Right cardiac atrium (tissue), 5 donors: ENCODE measurements around the gene THPO. TPM values are rescaled to one million over a fixed set of nuclear protein-coding genes. Genes with fewer than 3 reads are reported as not detected.

Experiments used
- ATAC-seq, 2 donors: fragments of 200-7000 bp; cut with Tn5 transposase; one replicate each; pipeline versions ENCODE4 v1.8.0 to v1.9.1; 2020; ENCODE audit warnings: moderate library complexity in 2 of 2, mild to moderate bottlenecking in 1 of 2
- DNase-seq, 3 donors: peaks; one replicate each; pipeline ENCODE4 v3.0.0-alpha.2; 2020
- H3K27ac ChIP-seq: one replicate; pipeline ENCODE4 v1.5.1; 2013; ENCODE audit warnings: mild to moderate bottlenecking, low read length, control low read depth, moderate library complexity
- H3K27me3 ChIP-seq: one replicate; pipeline ENCODE4 v1.6.1; 2013; ENCODE audit not compliant: control insufficient read depth, insufficient read depth
- H3K4me1 ChIP-seq: one replicate; pipeline ENCODE4 v1.6.1; 2013; ENCODE audit warnings: low read length; ENCODE audit not compliant: control insufficient read depth, insufficient read depth
- H3K4me3 ChIP-seq: one replicate; pipeline ENCODE4 v1.5.1; 2013; ENCODE audit warnings: low read length, control low read depth
- H3K9me3 ChIP-seq: one replicate; pipeline ENCODE4 v1.6.1; 2013; ENCODE audit warnings: low read length; ENCODE audit not compliant: control insufficient read depth
- WGBS: extraction: QIAGEN DNeasy Blood & Tissue Kit; methylation state at CpG from one replicate; pipeline ENCODE4 v1.1.7; 2013; 5-methylcytosine and 5-hydroxymethylcytosine counted together
- intact Hi-C, 4 donors: fragments of 100-400 bp; cut with DNase I; formaldehyde crosslinking; loops; one replicate each; pipeline versions ENCODE4 v1.11.0 to v1.14.0; 2022 to 2023
- polyA plus RNA-seq: library from polyadenylated mRNA; stranded (reverse); fragments of 200-250 nt; gene quantifications from one replicate; pipeline ENCODE4 v1.2.3, GENCODE V29; 2013
- total RNA-seq, 4 donors: library from RNA; stranded (reverse); fragmentation: NEBNext Ultra II Directional; extraction: Animal tissue kit (Norgen Biotek cat#: 25700); gene quantifications; one replicate each; pipeline ENCODE4 v1.2.1, GENCODE V29; 2021
- donor health status: healthy with polysubstance abuse.
- donor health status: DM: no; HTN: yes; CAD: no.
- donor health status: DM: no; HTN: no; CAD: no.
- donor health status: DM: no; HTN: yes; CAD: no; lungs with severe emphysema.
- donor health status: DM: yes; HTN: yes; CAD: no.

THPO gene
- total and polyA plus RNA-seq, 5 donors, result 0.23 to 0.47 (median 0.31) TPM

DNA sequence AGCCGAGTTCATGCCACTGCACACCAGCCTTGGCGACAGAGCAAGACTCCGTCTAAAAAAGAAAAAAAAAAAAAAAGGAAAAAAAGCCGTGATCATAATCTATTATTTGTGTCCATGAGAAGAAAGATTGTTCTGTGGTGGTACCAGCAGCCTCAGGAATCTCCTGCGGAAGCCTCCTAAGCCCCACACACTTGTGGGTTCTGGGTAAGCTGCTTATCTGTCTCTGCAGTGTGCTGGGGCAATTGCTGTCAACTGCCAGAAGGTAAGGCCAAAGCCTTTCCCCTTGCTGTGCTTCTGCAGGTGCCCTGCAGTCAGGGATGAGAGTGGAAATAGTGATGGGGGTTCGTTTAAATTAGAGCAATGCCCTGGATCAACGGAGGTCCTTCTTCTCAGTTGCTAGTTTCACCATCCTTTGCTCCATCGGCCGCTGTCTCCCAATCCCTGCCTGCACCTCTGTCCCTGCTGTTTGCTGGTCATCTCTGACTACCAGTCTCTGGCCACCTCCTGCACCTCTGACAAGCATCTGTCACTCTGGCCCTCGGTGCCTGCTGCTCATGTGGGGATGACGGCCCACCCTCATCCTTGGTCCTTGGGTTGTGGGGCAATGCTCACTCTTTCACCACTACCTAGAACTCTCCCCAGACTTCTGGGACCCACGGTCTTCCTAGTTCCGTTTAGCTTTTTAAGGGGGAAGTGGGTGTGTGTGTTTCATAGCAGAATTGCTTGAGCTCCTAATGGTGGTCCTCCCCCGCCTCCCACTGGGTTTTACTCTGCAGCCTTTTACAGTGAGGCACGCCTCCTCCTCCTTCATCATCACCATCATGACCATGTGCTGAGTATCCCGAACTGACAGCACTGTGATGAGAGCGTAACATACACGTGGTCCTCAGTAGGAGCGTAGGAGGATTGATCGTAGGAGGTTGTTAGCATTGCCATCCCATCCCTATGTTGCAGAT is 27.3 kb upstream of the THPO start:
- intact Hi-C loops, result no loop called here
- DNase-seq, result no peak
- H3K4me1 ChIP-seq, result no peaks in the 10 kb centered on the region
- H3K27me3 ChIP-seq, result no peaks in the 10 kb centered on the region
- 74% methylated on average over 20 of the region's 20 CpGs for WGBS
- ATAC-seq, result no peak
- no peak overlapping the region for H3K4me3 ChIP-seq
- no peak overlapping the region for H3K27ac ChIP-seq
- no peaks in the 10 kb centered on the region for H3K9me3 ChIP-seq

GRCh38 chr3:184399410-184399809 is 21.4 kb upstream of the THPO start:
- Histone ChIP-seq H3K27me3 (no peaks in the 10 kb centered on the region), H3K4me1 (no peaks in the 10 kb centered on the region), H3K27ac (no peak overlapping the region), H3K4me3 (no peak overlapping the region), H3K9me3 (no peaks in the 10 kb centered on the region)
- ATAC-seq (peak; percentile 40 to 59), DNase-seq (no peak)
- WGBS, result 16% methylated on average over 9 of the region's 9 CpGs
- intact Hi-C loops, result no loop called here

- H3K27ac ChIP-seq, result no peak overlapping the region
- ATAC-seq (no peak), DNase-seq (no peak)
- intact Hi-C loops, result no loop called here
- H3K27me3 ChIP-seq, result no peaks in the 10 kb centered on the region
- no peaks in the 10 kb centered on the region for H3K4me1 ChIP-seq
- no peaks in the 10 kb centered on the region for H3K9me3 ChIP-seq
- 78% methylated on average over 5 of the region's 5 CpGs for WGBS
- H3K4me3 ChIP-seq, result no peak overlapping the region
Observed at GRCh38 chr3:184395320-184395660, 17.3 kb upstream of the THPO start.

- 70% methylated on average over 3 of the region's 3 CpGs for WGBS
- ATAC-seq (no peak), DNase-seq (no peak)
- H3K4me3 ChIP-seq, result no peak overlapping the region
- H3K27ac ChIP-seq, result no peak overlapping the region
- H3K27me3 ChIP-seq, result no peaks in the 10 kb centered on the region
- intact Hi-C loops, result no loop called here
- no peaks in the 10 kb centered on the region for H3K9me3 ChIP-seq
- no peaks in the 10 kb centered on the region for H3K4me1 ChIP-seq
Observed at GRCh38 chr3:184391266-184391665, 13.3 kb upstream of the THPO start.

DNA sequence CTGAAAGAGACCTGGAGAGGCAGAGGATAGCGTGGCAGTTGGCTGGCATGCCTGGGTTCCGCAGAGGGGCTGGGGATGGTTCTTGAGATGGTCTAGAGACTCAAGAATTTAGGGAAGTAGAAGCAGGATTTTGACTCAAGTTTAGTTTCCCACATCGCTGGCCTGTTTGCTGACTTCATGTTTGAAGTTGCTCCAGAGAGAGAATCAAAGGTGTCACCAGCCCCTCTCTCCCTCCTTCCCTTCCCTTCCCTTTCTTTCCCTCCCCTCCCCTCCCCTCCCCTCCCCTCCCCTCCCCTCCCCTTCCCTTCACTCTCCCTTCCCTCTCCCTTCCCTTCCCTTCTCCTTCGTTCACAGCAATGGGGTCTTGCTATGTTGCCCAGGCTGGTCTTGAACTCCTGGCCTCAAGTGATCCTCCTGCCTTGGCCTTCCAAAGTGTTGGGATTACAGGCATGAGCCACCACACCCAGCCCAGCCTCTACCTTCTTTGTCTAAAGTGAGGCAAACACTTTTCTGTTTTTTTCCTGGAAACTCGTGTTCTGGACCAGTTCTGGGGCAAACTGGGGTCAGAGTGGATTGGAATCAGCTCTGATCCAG is 12.0 kb upstream of the THPO start:
- Histone ChIP-seq H3K9me3 (no peaks in the 10 kb centered on the region), H3K27me3 (no peaks in the 10 kb centered on the region), H3K27ac (no peak overlapping the region), H3K4me1 (no peaks in the 10 kb centered on the region), H3K4me3 (no peak overlapping the region)
- DNase-seq (no peak), ATAC-seq (no peak)
- 86% methylated on average over 5 of the region's 5 CpGs for WGBS
- intact Hi-C loops, result loop anchor here in 1 of 4 donors (10.0 kb wide), 1 partner anchor 385 kb away; no protein-coding TSS in a partner anchor

- H3K27me3 ChIP-seq, result no peaks in the 10 kb centered on the region
- H3K4me1 ChIP-seq, result no peaks in the 10 kb centered on the region
- no peak for ATAC-seq
- H3K9me3 ChIP-seq, result no peaks in the 10 kb centered on the region
- no peak for DNase-seq
- WGBS, result 57% methylated on average over 5 of the region's 5 CpGs
- intact Hi-C loops, result loop anchor here in 1 of 4 donors (10.0 kb wide), 1 partner anchor 385 kb away; no protein-coding TSS in a partner anchor
- H3K27ac ChIP-seq, result no peak overlapping the region
- H3K4me3 ChIP-seq, result no peak overlapping the region
Observed at GRCh38 chr3:184389384-184389783, 11.4 kb upstream of the THPO start.

- Histone ChIP-seq H3K27me3 (no peaks in the 10 kb centered on the region), H3K9me3 (no peaks in the 10 kb centered on the region), H3K4me3 (no peak overlapping the region), H3K27ac (no peak overlapping the region), H3K4me1 (no peaks in the 10 kb centered on the region)
- intact Hi-C loops, result loop anchor here in 1 of 4 donors (10.0 kb wide), 1 partner anchor 386 kb away; no protein-coding TSS in a partner anchor
- 83% methylated on average over 8 of the region's 8 CpGs for WGBS
- no peak for DNase-seq
- no peak for ATAC-seq
Observed at GRCh38 chr3:184388936-184389230, 10.9 kb upstream of the THPO start.

- Histone ChIP-seq H3K27me3 (no peaks in the 10 kb centered on the region), H3K4me1 (no peaks in the 10 kb centered on the region), H3K9me3 (no peaks in the 10 kb centered on the region), H3K27ac (no peak overlapping the region), H3K4me3 (no peak overlapping the region)
- intact Hi-C loops, result loop anchor here in 1 of 4 donors (10.0 kb wide), 1 partner anchor 386 kb away; no protein-coding TSS in a partner anchor
- DNase-seq (no peak), ATAC-seq (no peak)
- 71% methylated on average over 8 of the region's 8 CpGs for WGBS
Observed at GRCh38 chr3:184388164-184388935, 10.3 kb upstream of the THPO start.

- no peaks in the 10 kb centered on the region for H3K27me3 ChIP-seq
- ATAC-seq (no peak), DNase-seq (no peak)
- H3K4me1 ChIP-seq, result no peaks in the 10 kb centered on the region
- H3K27ac ChIP-seq, result no peak overlapping the region
- H3K9me3 ChIP-seq, result no peaks in the 10 kb centered on the region
- no peak overlapping the region for H3K4me3 ChIP-seq
- intact Hi-C loops, result loop anchor here in 1 of 4 donors (10.0 kb wide), 1 partner anchor 388 kb away; no protein-coding TSS in a partner anchor
- 92% methylated on average over 12 of the region's 12 CpGs for WGBS
Observed at GRCh38 chr3:184387174-184387714, 9.2 kb upstream of the THPO start.

DNA sequence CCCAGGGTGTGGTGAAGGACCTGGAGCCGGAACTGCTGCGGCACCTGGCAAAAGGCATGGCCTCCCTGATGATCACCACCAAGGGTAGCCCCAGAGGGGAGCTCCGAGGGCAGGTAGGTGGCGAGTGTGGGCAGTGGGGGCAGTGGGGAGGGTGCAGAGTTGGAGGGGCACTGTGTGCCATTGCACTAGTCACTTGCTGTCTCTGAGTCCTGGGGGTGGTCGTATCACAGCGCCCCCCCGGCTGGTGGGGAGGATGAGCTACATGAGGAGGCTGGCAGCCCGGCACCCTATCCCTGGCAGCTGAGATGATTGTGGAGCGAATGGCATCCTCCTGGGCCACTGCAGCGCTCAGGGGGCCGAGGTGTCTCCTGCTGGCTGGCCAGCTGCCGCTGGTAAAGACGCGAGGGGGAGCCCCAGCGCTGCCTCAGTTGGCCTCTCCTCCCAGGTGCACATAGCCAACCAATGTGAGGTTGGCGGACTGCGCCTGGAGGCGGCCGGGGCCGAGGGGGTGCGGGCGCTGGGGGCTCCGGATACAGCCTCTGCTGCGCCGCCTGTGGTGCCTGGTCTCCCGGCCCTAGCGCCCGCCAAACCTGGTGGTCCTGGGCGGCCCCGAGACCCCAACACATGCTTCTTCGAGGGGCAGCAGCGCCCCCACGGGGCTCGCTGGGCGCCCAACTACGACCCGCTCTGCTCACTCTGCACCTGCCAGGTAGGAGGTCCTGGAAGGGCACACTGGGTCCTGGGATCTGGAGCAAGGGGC is 8.2 kb upstream of the THPO start:
- Histone ChIP-seq H3K9me3 (no peaks in the 10 kb centered on the region), H3K4me3 (no peak overlapping the region), H3K27me3 (no peaks in the 10 kb centered on the region), H3K4me1 (peaks cover under 1% of the 10 kb centered on the region), H3K27ac (no peak overlapping the region)
- no peak for ATAC-seq
- intact Hi-C loops, result loop anchor here in 1 of 4 donors (10.0 kb wide), 1 partner anchor 389 kb away; no protein-coding TSS in a partner anchor
- DNase-seq, result no peak
- WGBS, result 72% methylated on average over 37 of the region's 37 CpGs
